HepG2 (cell line): ENCODE measurements around the gene PCOLCE2. TPM values are rescaled to one million over a fixed set of nuclear protein-coding genes. Genes with fewer than 3 reads are reported as not detected.

Experiments
- ARID3A ChIP-seq: IDR thresholded peaks from 2 replicates; pipeline ENCODE4 v1.6.1; 2012; ENCODE audit warnings: low read depth, low read length, improper control_type of control experiment
- ATF1 ChIP-seq: IDR thresholded peaks from 2 replicates; pipeline ENCODE4 v1.6.1; 2016; ENCODE audit warnings: mild to moderate bottlenecking, control low read depth
- ERF ChIP-seq: IDR thresholded peaks from 2 replicates; pipeline ENCODE4 v1.6.1; 2018; ENCODE audit warnings: missing biosample characterization, missing genetic modification reagents
- ESRRA ChIP-seq: sonication (generic); formaldehyde crosslinking; IDR thresholded peaks from 2 replicates; pipeline ENCODE4 v1.5.1; 2020; ENCODE audit warnings: mild to moderate bottlenecking, low read depth, missing genetic modification reagents
- HOXA3 ChIP-seq: sonication (generic); formaldehyde crosslinking; IDR thresholded peaks from 2 replicates; pipeline ENCODE4 v1.5.0; 2020; ENCODE audit warnings: missing genetic modification reagents
- JUN ChIP-seq: sonication (generic); formaldehyde crosslinking; IDR thresholded peaks from 2 replicates; pipeline ENCODE4 v1.4.0; 2020; ENCODE audit warnings: mild to moderate bottlenecking, missing genetic modification reagents
- KAT7 ChIP-seq: IDR thresholded peaks from 2 replicates; pipeline ENCODE4 v1.6.1; 2018; ENCODE audit warnings: borderline replicate concordance, missing compliant biosample characterization
- LCORL ChIP-seq, 2 experiments: fragments of 450-650 bp in 1 of 2; sonication (generic) in 1 of 2; formaldehyde crosslinking in 1 of 2; IDR thresholded peaks; 2 replicates each; pipeline versions ENCODE4 v1.5.0 to v1.6.1; 2017 to 2020; ENCODE audit warnings: antibody characterized with exemption in 1 of 2, missing genetic modification reagents in 1 of 2
- NCOA5 ChIP-seq: sonication (generic); formaldehyde crosslinking; IDR thresholded peaks from 2 replicates; pipeline ENCODE4 v1.4.0; 2020; ENCODE audit warnings: missing genetic modification reagents
- NR1H2 ChIP-seq: sonication (generic); formaldehyde crosslinking; IDR thresholded peaks from 2 replicates; pipeline ENCODE4 v1.8.1; 2022; ENCODE audit warnings: low read depth, missing genetic modification reagents, borderline replicate concordance
- PBX3 ChIP-seq: sonication (generic); formaldehyde crosslinking; IDR thresholded peaks from 2 replicates; pipeline ENCODE4 v1.8.1; 2023; ENCODE audit warnings: missing genetic modification reagents, inconsistent platforms, borderline replicate concordance
- POGZ ChIP-seq: sonication (generic); formaldehyde crosslinking; IDR thresholded peaks from 2 replicates; pipeline ENCODE4 v1.4.0; 2020; ENCODE audit warnings: mild to moderate bottlenecking, missing genetic modification reagents
- SETDB1 ChIP-seq: sonication (generic); formaldehyde crosslinking; IDR thresholded peaks from 2 replicates; pipeline ENCODE4 v1.5.1; 2020; ENCODE audit warnings: missing genetic modification reagents, mild to moderate bottlenecking, borderline replicate concordance
- SPEN ChIP-seq: sonication (generic); formaldehyde crosslinking; IDR thresholded peaks from 2 replicates; pipeline ENCODE4 v1.5.1; 2020; ENCODE audit warnings: low read depth, mild to moderate bottlenecking, missing genetic modification reagents
- ZMYM3 ChIP-seq: sonication (generic); formaldehyde crosslinking; IDR thresholded peaks from 2 replicates; pipeline ENCODE4 v1.5.1; 2020; ENCODE audit warnings: mild to moderate bottlenecking, missing genetic modification reagents
- ZNF574 ChIP-seq: sonication (generic); formaldehyde crosslinking; IDR thresholded peaks from 2 replicates; pipeline ENCODE4 v1.4.0; 2020; ENCODE audit warnings: missing genetic modification reagents
- ZNF597 ChIP-seq: sonication (generic); formaldehyde crosslinking; IDR thresholded peaks from 2 replicates; pipeline ENCODE4 v1.5.0; 2020; ENCODE audit warnings: missing genetic modification reagents
- ZNF687 ChIP-seq: sonication (generic); formaldehyde crosslinking; IDR thresholded peaks from 2 replicates; pipeline ENCODE4 v1.5.1; 2020; ENCODE audit warnings: mild to moderate bottlenecking, missing genetic modification reagents, moderate library complexity
- ZNF780A ChIP-seq: sonication (generic); formaldehyde crosslinking; IDR thresholded peaks from 2 replicates; pipeline ENCODE4 v1.8.0; 2022; ENCODE audit warnings: mild to moderate bottlenecking, missing genetic modification reagents, moderate library complexity
- ZSCAN30 ChIP-seq: sonication (generic); formaldehyde crosslinking; IDR thresholded peaks from 2 replicates; pipeline ENCODE4 v1.5.0; 2020; ENCODE audit warnings: mild to moderate bottlenecking, missing genetic modification reagents
- polyA plus RNA-seq, 8 experiments: library from polyadenylated mRNA; depleted of rRNA in 3 of 8; stranded (reverse) in 7 of 8; unstranded in 1 of 8; fragments of >200 nt; fragmentation: Illumina TruSeq in 4 of 8; extraction: Trizol in 4 of 8; gene quantifications; 2 replicates each; pipeline versions ENCODE4 v1.2.1 to v1.2.3, GENCODE V29; 2011 to 2016; ENCODE audit warnings: low read depth in 4 of 8, missing spikeins in 1 of 8, mixed read lengths in 1 of 8; ENCODE audit not compliant: insufficient read depth in 1 of 8
- total RNA-seq, 5 experiments: library from RNA; depleted of rRNA; stranded (reverse); fragments of >200 nt; fragmentation: Illumina TruSeq; extraction: Trizol; gene quantifications; 2 replicates each; pipeline ENCODE4 v1.2.3, GENCODE V29; 2016; ENCODE audit warnings: low read depth in 1 of 5

The PCOLCE2 gene
- total and polyA plus RNA-seq, 2 of the 13 experiments (the other 11 are each of a cell fraction or from before 2014, with no cell fraction given) = 0.71 to 2.0 TPM

- TF ChIP-seq ZNF574 (CRISPR knock-in tag) (peak; percentile 34; the same call in 1 of the 2 replicates), KAT7 (no peak), ZNF780A (CRISPR knock-in tag) (no peak), SPEN (CRISPR knock-in tag) (peak; percentile 40; the same call in 1 of the 2 replicates), SETDB1 (no peak), ZMYM3 (CRISPR knock-in tag) (peak; percentile 38; the same call in 1 of the 2 replicates), HOXA3 (peak; percentile 40), POGZ (CRISPR knock-in tag) (peak; percentile 78), ZNF597 (no peak), ZSCAN30 (CRISPR knock-in tag) (no peak), ERF (peak; percentile 40; the same call in 1 of the 2 replicates), JUN (no peak), NR1H2 (CRISPR knock-in tag) (no peak), ESRRA (CRISPR knock-in tag) (0 out of 2 replicates have a peak, but pooled peaks have one; percentile 21), ATF1 (CRISPR knock-in tag) (no peak), ZNF687 (CRISPR knock-in tag) (peak; percentile 78), NCOA5 (CRISPR knock-in tag) (no peak), PBX3 (CRISPR knock-in tag) (no peak), LCORL (IDR thresholded peaks at IDR 0.05) (no peak), LCORL (CRISPR knock-in tag; IDR thresholded peaks at IDR 0.05) (no peak), ARID3A (no peak)
These were observed 31.8 kb downstream of the PCOLCE2 start (continued) for GRCh38 chr3:142857056-142857455.
